BLaER1 treated with 17β-estradiol and CSF1 and Interleukin-3, amounts not matched to agents 10 nM and 100 nM (cell line): ENCODE data around the gene TIMP4.

Experiments used
- H3K27ac ChIP-seq, 11 experiments: shearing (Covaris generic); formaldehyde crosslinking; 2 replicates each; pipeline ENCODE4 v1.8.1; 2022
- H3K27me3 ChIP-seq, 11 experiments: shearing (Covaris generic); formaldehyde crosslinking; 2 replicates each; pipeline ENCODE4 v1.8.1; 2022
- H3K36me3 ChIP-seq, 11 experiments: shearing (Covaris generic); formaldehyde crosslinking; 2 replicates each; pipeline ENCODE4 v1.8.1; 2022
- H3K4me1 ChIP-seq, 10 experiments: shearing (Covaris generic); formaldehyde crosslinking; 2 replicates each; pipeline ENCODE4 v1.8.1; 2022
- H3K4me2 ChIP-seq, 11 experiments: shearing (Covaris generic); formaldehyde crosslinking; 2 replicates each; pipeline ENCODE4 v1.8.1; 2022
- H3K4me3 ChIP-seq, 10 experiments: shearing (Covaris generic); formaldehyde crosslinking; 2 replicates each; pipeline ENCODE4 v1.8.1; 2022
- H3K9ac ChIP-seq, 11 experiments: shearing (Covaris generic); formaldehyde crosslinking; 2 replicates each; pipeline ENCODE4 v1.8.1; 2022
- H3K9me3 ChIP-seq, 11 experiments: shearing (Covaris generic); formaldehyde crosslinking; replicated peaks in 1 of 11; 2 replicates each; pipeline ENCODE4 v1.8.1; 2022
- H4K20me1 ChIP-seq, 11 experiments: shearing (Covaris generic); formaldehyde crosslinking; 2 replicates each; pipeline ENCODE4 v1.8.1; 2022
- Cebpa-rat ChIP-seq, 11 experiments: shearing (Covaris generic); IDR thresholded peaks; 2 replicates each; pipeline ENCODE4 v1.8.1; 2022

Gene TIMP4

DNA sequence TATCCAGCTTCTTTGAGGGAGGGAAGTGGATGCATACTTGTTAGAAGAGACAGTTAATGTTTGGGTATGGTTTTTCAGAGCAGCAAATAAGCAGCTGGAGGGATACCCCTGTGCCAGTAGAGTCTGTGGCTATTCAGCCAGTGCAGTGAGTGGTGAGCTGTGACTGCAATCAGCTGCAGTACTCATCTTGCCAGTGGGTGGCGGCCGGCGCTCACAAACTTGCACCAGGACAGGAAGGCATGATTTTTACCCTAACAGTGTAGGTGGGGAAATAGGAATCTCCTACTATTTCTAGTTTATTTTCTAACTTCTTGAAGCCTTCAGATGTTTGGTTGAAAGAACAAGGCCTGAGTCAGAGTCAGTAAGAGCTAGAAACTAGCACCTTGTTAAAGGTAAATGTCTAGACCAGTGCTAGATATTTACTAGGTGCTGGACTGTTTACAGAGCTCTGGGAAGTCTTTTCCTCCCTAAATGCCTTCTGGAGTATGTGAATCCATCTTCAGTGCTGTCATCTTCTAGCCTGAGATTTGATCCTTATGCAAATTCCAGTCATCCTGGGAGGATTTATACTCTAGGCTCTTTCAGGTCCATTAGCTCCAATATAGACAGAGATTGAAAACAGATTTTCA lies 23.6 kb downstream of the TIMP4 start:
- H3K4me3 ChIP-seq, result no peak overlapping the region
- TF ChIP-seq Cebpa-rat (IDR thresholded peaks at IDR 0.05), result no peak
- H3K4me1 ChIP-seq, result peaks cover 0 to 25% (median 12%) of the 10 kb centered on the region in 10 experiments; a peak in 16 of 20 replicates
- H3K27ac ChIP-seq, result no peak overlapping the region
- no peak overlapping the region for H3K4me2 ChIP-seq
- no peaks in the 10 kb centered on the region for H3K9me3 ChIP-seq
- H4K20me1 ChIP-seq, result no peaks in the 10 kb centered on the region
- H3K27me3 ChIP-seq, result no peaks in the 10 kb centered on the region
- H3K9ac ChIP-seq, result no peak overlapping the region
- H3K36me3 ChIP-seq, result no peaks in the 10 kb centered on the region

DNA sequence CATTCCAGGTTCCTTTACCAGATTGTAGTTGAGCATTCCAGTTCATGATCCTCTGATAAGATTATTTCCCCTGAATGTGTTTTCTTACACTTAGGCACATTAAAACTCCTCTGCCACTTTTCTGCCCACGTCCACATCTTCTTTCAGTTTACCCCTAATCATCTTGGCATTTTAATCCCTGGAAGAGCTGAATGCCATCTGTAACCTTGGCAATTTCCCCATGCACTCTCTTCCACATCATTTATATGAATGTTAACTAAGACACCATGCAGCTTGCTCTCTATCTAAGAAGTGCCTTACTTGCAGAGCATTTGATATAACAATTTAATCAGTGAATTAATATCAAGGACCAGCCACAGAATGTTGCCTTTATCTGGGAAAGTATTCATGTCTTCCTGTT lies 25.8 kb downstream of the TIMP4 start:
- Histone ChIP-seq H3K27me3 (no peaks in the 10 kb centered on the region), H3K36me3 (no peaks in the 10 kb centered on the region), H3K9ac (no peak overlapping the region), H4K20me1 (no peaks in the 10 kb centered on the region), H3K4me2 (no peak overlapping the region), H3K4me1 (peaks cover 0 to 8% (median 1%) of the 10 kb centered on the region in 10 experiments; a peak in 11 of 20 replicates), H3K9me3 (no peaks in the 10 kb centered on the region), H3K27ac (no peak overlapping the region), H3K4me3 (no peak overlapping the region)
- no peak for TF ChIP-seq Cebpa-rat (IDR thresholded peaks at IDR 0.05)

DNA sequence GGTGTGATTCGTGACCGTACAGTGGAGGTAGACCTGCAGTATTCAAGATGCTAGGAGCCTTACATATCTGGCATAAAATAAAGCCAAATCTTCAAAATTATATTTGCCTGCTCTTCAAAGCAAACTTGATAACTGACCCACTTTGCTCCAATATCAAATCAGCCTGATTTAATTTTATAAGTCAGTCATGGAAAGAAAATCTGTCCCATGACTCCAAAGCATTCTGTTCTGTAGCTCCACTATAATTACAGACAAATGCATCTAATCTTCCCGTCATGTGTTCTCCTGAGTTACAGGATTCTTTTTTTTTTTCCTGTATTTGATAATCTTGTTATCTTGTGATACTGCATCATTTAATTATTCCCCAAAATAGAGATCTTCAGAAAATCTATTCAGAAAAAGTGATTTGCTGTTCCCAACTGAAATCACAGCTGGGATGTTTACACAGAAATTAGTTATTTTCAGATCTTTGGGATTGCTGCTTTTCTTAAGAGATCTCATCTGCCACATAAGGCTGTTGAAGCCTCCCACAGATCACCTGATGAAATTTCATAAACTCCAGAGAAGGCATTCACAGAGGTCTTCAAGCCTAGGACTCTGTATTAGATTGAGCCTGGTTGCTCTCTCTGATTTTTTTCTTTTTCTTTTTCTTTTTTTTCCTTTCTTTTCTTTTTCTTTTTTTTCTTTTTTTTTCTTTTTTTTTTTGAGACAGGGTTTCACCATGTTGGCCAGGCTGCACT lies 27.2 kb downstream of the TIMP4 start:
- no peak overlapping the region for H3K4me2 ChIP-seq
- H3K4me1 ChIP-seq, result peaks cover 0 to 6% (median 0%) of the 10 kb centered on the region in 10 experiments; a peak in 1 of 20 replicates
- no peak overlapping the region for H3K4me3 ChIP-seq
- no peaks in the 10 kb centered on the region for H4K20me1 ChIP-seq
- no peak overlapping the region for H3K9ac ChIP-seq
- no peak overlapping the region for H3K27ac ChIP-seq
- H3K36me3 ChIP-seq, result no peaks in the 10 kb centered on the region
- no peaks in the 10 kb centered on the region for H3K27me3 ChIP-seq
- TF ChIP-seq Cebpa-rat (IDR thresholded peaks at IDR 0.05), result no peak
- no peaks in the 10 kb centered on the region for H3K9me3 ChIP-seq

DNA sequence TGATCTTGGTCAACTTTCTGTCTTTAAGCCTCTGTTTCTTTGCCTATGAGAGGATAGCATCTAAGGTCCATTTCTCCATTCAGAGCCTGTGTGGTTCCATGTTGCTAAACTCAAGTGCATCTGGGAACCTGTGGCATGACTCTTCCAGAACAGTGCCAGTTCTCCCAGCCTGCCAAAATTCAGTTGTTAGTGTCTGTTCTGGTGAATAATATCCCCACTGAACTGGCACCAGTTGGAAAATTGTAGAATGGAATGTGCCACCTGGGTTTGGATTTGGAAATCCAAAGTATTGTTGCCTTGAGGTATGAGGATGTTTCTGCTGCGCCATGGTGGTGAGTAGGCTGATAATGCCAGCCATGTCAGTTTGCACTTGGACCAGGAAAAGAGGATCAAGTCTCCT lies 31.3 kb downstream of the TIMP4 start:
- no peak overlapping the region for H3K4me3 ChIP-seq
- no peaks in the 10 kb centered on the region for H3K36me3 ChIP-seq
- H3K27me3 ChIP-seq, result no peaks in the 10 kb centered on the region
- no peaks in the 10 kb centered on the region for H4K20me1 ChIP-seq
- peaks cover 0 to 1% (median 0%) of the 10 kb centered on the region in 10 experiments; a peak in 2 of 20 replicates for H3K4me1 ChIP-seq
- H3K9ac ChIP-seq, result no peak overlapping the region
- H3K27ac ChIP-seq, result no peak overlapping the region
- H3K4me2 ChIP-seq, result no peak overlapping the region
- no peak for TF ChIP-seq Cebpa-rat (IDR thresholded peaks at IDR 0.05)
- no peaks in the 10 kb centered on the region for H3K9me3 ChIP-seq

DNA sequence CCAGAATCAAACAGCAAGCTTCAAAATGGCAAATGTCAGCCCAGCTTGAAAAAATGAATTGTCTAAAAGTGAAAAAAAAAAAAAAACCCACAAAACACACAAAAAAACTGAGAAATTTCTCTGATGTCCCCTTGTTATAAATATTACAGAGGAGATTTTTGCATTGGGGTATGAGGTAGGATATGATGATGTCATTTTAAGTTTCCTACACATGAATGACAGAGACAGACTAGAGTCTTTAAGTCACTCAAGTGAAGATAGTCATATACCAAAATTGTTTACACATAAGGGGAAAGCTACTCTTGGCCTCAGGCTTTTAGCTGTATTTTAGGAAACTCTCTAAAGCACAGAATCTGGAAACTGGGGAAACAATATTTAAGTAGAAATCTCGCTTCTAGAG lies 32.9 kb downstream of the TIMP4 start:
- Histone ChIP-seq H4K20me1 (no peaks in the 10 kb centered on the region), H3K4me1 (peaks cover 0 to 17% (median 5%) of the 10 kb centered on the region in 10 experiments; a peak in 18 of 20 replicates), H3K9me3 (no peaks in the 10 kb centered on the region), H3K27ac (no peak overlapping the region), H3K36me3 (no peaks in the 10 kb centered on the region), H3K9ac (no peak overlapping the region), H3K27me3 (no peaks in the 10 kb centered on the region), H3K4me3 (no peak overlapping the region), H3K4me2 (no peak overlapping the region)
- no peak for TF ChIP-seq Cebpa-rat (IDR thresholded peaks at IDR 0.05)

DNA sequence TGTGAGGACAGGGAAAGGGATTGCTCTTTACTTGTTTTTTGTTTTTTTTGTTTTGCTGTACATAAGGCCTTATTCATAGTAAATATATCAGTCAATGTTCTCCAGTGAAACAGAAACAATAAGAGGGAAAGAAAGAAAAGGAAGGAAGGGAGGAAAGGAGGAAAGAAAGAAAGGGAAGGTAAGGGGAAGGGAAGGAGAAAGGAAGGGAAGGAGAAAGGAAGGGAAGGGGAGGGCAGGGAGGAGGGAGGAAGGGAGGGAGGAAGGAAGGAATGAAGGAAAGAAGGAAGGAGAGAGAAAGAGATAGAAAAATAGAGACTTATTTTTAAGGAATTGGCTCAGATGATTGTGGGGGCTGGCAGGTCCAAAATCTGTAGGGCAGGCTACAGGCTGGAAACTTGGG lies 37.2 kb downstream of the TIMP4 start:
- peak overlapping the region in 2 of 11 experiments; percentile 22 to 57; a peak in 1 of 22 replicates for H3K27ac ChIP-seq
- no peak overlapping the region for H3K4me3 ChIP-seq
- peak overlapping the region in 4 of 11 experiments; percentile 7 to 82 (median 48); a peak in 6 of 22 replicates for H3K4me2 ChIP-seq
- TF ChIP-seq Cebpa-rat (IDR thresholded peaks at IDR 0.05), result no peak
- peaks cover 10 to 41% (median 23%) of the 10 kb centered on the region in 10 experiments for H3K4me1 ChIP-seq
- no peaks in the 10 kb centered on the region for H4K20me1 ChIP-seq
- no peaks in the 10 kb centered on the region for H3K9me3 ChIP-seq
- H3K27me3 ChIP-seq, result no peaks in the 10 kb centered on the region
- H3K9ac ChIP-seq, result no peak overlapping the region
- H3K36me3 ChIP-seq, result no peaks in the 10 kb centered on the region

DNA sequence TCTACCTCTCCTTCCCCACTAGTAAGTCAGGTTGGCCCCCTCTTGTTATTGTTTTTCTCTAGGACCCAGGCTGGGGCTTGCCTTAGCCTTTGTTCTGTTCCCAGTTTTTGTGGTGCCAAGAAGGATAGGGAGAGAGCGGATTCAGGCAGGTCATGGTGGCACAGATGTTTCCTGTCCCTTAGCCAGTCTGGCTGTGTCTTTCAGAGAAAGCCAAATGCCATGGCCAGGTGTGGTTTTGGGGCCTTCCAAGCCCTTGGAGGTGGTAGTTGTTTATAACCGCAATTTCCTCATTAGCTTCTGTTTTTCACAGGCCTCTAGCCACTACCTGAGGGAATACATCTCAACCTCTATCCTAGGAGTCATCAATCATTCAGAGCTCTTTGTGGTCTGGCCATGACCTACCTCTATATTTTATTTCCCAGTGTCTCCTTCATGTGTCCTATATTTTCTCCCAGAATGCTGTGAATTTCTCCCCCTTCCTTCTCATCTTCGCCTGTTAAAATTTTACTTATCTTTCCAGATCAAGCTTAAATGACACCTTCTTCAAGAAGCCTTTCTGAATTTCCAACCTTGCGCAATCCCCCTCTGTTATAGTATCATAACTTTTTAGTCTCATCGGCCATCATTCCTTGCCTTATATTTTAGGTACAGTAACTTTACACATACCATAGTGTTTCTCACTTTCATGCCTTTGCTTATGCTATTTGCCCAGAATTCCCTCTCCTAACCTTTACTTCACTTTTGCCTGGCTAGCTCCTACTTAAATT lies 38.2 kb downstream of the TIMP4 start:
- Histone ChIP-seq H3K4me2 (peak overlapping the region; percentile 27 to 91 (median 76)), H4K20me1 (no peaks in the 10 kb centered on the region), H3K4me3 (0 out of 20 replicates have a peak overlapping the region, but pooled peaks of 1 of the 10 experiments have one; percentile 3), H3K9me3 (no peaks in the 10 kb centered on the region), H3K9ac (no peak overlapping the region), H3K36me3 (no peaks in the 10 kb centered on the region), H3K4me1 (peaks cover 10 to 41% (median 23%) of the 10 kb centered on the region in 10 experiments), H3K27ac (peak overlapping the region in 7 of 11 experiments; percentile 13 to 64 (median 33); a peak in 11 of 22 replicates), H3K27me3 (no peaks in the 10 kb centered on the region)
- TF ChIP-seq Cebpa-rat (IDR thresholded peaks at IDR 0.05), result peak in 7 of 11 experiments; percentile 56 to 85 (median 79); a peak in 11 of 22 replicates

DNA sequence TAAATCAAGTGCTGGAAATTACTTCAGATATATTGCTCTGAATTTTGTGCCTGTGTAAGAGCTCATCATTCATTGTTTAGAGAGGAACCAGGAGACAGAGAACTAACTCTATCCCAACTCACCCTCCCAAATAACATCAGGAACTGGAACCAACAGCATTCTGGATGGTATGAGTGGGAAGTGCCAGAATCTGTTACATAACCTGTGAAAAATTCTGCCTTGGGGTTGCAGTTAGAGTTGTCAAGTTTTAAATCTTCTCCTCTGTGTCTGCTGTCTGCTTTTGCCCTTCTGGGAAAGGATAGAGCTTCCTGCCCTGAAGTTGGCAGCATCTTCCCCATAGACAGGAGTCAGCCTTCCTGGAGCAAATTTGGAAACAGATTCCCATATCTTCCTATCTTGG lies 41.2 kb downstream of the TIMP4 start:
- no peaks in the 10 kb centered on the region for H3K9me3 ChIP-seq
- H3K27ac ChIP-seq, result no peak overlapping the region
- peaks cover 10 to 40% (median 23%) of the 10 kb centered on the region in 10 experiments for H3K4me1 ChIP-seq
- TF ChIP-seq Cebpa-rat (IDR thresholded peaks at IDR 0.05), result no peak
- no peak overlapping the region for H3K4me3 ChIP-seq
- no peaks in the 10 kb centered on the region for H3K27me3 ChIP-seq
- no peak overlapping the region for H3K4me2 ChIP-seq
- H3K9ac ChIP-seq, result no peak overlapping the region
- H3K36me3 ChIP-seq, result no peaks in the 10 kb centered on the region
- no peaks in the 10 kb centered on the region for H4K20me1 ChIP-seq

DNA sequence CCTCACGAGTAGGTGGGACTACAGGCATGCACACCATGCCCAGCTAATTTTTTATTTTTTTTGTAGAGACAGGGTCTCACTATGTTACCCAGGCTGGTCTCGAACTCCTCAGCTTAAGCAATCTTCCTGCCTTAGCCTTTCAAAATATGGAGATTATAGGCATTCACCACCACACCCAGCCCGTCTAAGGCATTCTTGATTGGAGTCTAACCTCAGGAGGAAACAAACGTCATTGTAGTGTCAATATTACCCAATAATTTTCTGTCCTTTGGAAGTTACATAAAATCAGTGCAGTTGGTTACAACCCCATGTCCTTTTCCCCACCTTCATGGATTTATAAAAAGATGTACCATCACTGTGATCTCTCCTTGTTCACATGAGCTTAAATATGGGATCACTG lies 41.8 kb downstream of the TIMP4 start:
- H3K9ac ChIP-seq, result no peak overlapping the region
- TF ChIP-seq Cebpa-rat (IDR thresholded peaks at IDR 0.05), result no peak
- no peak overlapping the region for H3K27ac ChIP-seq
- no peak overlapping the region for H3K4me2 ChIP-seq
- H3K36me3 ChIP-seq, result no peaks in the 10 kb centered on the region
- H3K9me3 ChIP-seq, result peaks cover 0 to 4% (median under 1%) of the 10 kb centered on the region in 11 experiments; a peak in 7 of 22 replicates
- H4K20me1 ChIP-seq, result no peaks in the 10 kb centered on the region
- no peaks in the 10 kb centered on the region for H3K27me3 ChIP-seq
- peaks cover 10 to 34% (median 23%) of the 10 kb centered on the region in 10 experiments for H3K4me1 ChIP-seq
- H3K4me3 ChIP-seq, result no peak overlapping the region
